Measurements from ENCODE around the gene PAK4. TPM values are rescaled to one million over a fixed set of nuclear protein-coding genes. Genes with fewer than 3 reads are reported as not detected.
A peak's percentile ranks its signal among the peaks of the same experiment; 100 is the strongest.

Gene PAK4
- total RNA-seq, 1 experiment from 2014 or later = 90.1 TPM

GRCh38 chr19:39110263-39110967, 15.2 kb upstream of the PAK4 start:
- no peak overlapping the region for H3K9ac ChIP-seq (ENCODE audit: low read length)
- no peaks in the 10 kb centered on the region for H3K36me3 ChIP-seq (ENCODE audit: control insufficient read depth in 1 of 2, insufficient read depth in 2 of 2, low read length in 2 of 2)
- H2AFZ ChIP-seq (ENCODE audit: low read depth, low read length, poor library complexity, severe bottlenecking) = no peak overlapping the region
- TF ChIP-seq POLR2A (IDR thresholded peaks at IDR 0.05; ENCODE audit: borderline replicate concordance, extremely low read depth, insufficient read depth, insufficient read length) = no peak
- TF ChIP-seq CTCF (IDR thresholded peaks at IDR 0.05 in 2 of 3, conservative IDR thresholded peaks at IDR 0.05 in 1 of 3; ENCODE audit: borderline replicate concordance in 1 of 3, insufficient read depth in 1 of 3, low read depth in 2 of 3, low read length in 2 of 3) = peak; percentile 55 to 87 (median 80)
- TF ChIP-seq RAD21 (IDR thresholded peaks at IDR 0.05; ENCODE audit: low read depth) = peak; percentile 75
- H3K4me2 ChIP-seq (ENCODE audit: low read length) = no peak overlapping the region
- TSS peak; percentile 45 for BruUV-seq (replicated peaks)
- H3K4me3 ChIP-seq (replicated peaks in 1 of 2; ENCODE audit: low read depth in 1 of 2, low read length in 2 of 2) = no peak overlapping the region
- H3K27me3 ChIP-seq (ENCODE audit: insufficient read depth, low read length) = no peaks in the 10 kb centered on the region
- POLR2A ChIA-PET = no interaction called here
- no peaks in the 10 kb centered on the region for H3K9me2 ChIP-seq (ENCODE audit: insufficient read depth)
- H3K27ac ChIP-seq (ENCODE audit: low read depth, low read length) = no peak overlapping the region
- peak; percentile 41 for DNase-seq (ENCODE audit: low read depth, low spot score)
- no peaks in the 10 kb centered on the region for H4K20me1 ChIP-seq (ENCODE audit: insufficient read depth)
- RAD21 ChIA-PET (ENCODE audit: low non-redundant PET in 1 of 2, low total read pairs in 2 of 2, uncharacterized antibody in 2 of 2, unreplicated experiment in 2 of 2) = no interaction called here
- peak; percentile 78 for ATAC-seq
- no peaks in the 10 kb centered on the region for H3K79me2 ChIP-seq (ENCODE audit: insufficient read depth, low read length)
- peaks cover 17 to 29% of the 10 kb centered on the region in 2 experiments for H3K4me1 ChIP-seq (ENCODE audit: control insufficient read depth in 1 of 2, insufficient read depth in 2 of 2, low read length in 2 of 2)
- CTCF ChIA-PET = interaction anchor here (0.9 to 1.5 kb wide), 3 partner anchors 9 to 36 kb away, joined by 3 to 5 read pairs (median 3); no protein-coding TSS in a partner anchor
- H3K9me3 ChIP-seq (ENCODE audit: control insufficient read depth in 1 of 2, insufficient read depth in 1 of 2, low read depth in 1 of 2, low read length in 2 of 2) = no peaks in the 10 kb centered on the region
- intact Hi-C loops (cut with micrococcal nuclease) = loop anchor here (5.0 kb wide), 2 partner anchors 58 to 148 kb away; no protein-coding TSS in a partner anchor

GRCh38 chr19:39111593-39112199, 13.9 kb upstream of the PAK4 start:
- RAD21 ChIA-PET (ENCODE audit: low non-redundant PET in 1 of 2, low total read pairs in 2 of 2, uncharacterized antibody in 2 of 2, unreplicated experiment in 2 of 2) = interaction anchor here in 1 of 2 experiments (0.6 kb wide), 1 partner anchor 32 kb away, joined by 3 read pairs; no protein-coding TSS in a partner anchor
- Histone ChIP-seq H2AFZ (ENCODE audit: low read depth, low read length, poor library complexity, severe bottlenecking) (peak overlapping the region; percentile 77), H3K4me3 (replicated peaks in 1 of 2; ENCODE audit: low read depth in 1 of 2, low read length in 2 of 2) (peak overlapping the region in 1 of 2 experiments; percentile 15; a peak in 2 of 4 replicates), H3K27ac (ENCODE audit: low read depth, low read length) (peak overlapping the region; percentile 60), H3K4me2 (ENCODE audit: low read length) (peak overlapping the region; percentile 70), H3K36me3 (ENCODE audit: control insufficient read depth in 1 of 2, insufficient read depth in 2 of 2, low read length in 2 of 2) (no peaks in the 10 kb centered on the region), H3K9me3 (ENCODE audit: control insufficient read depth in 1 of 2, insufficient read depth in 1 of 2, low read depth in 1 of 2, low read length in 2 of 2) (no peaks in the 10 kb centered on the region), H3K9me2 (ENCODE audit: insufficient read depth) (no peaks in the 10 kb centered on the region), H3K79me2 (ENCODE audit: insufficient read depth, low read length) (no peaks in the 10 kb centered on the region), H3K27me3 (ENCODE audit: insufficient read depth, low read length) (no peaks in the 10 kb centered on the region), H4K20me1 (ENCODE audit: insufficient read depth) (no peaks in the 10 kb centered on the region), H3K9ac (ENCODE audit: low read length) (peak overlapping the region; percentile 59), H3K4me1 (ENCODE audit: control insufficient read depth in 1 of 2, insufficient read depth in 2 of 2, low read length in 2 of 2) (peaks cover 17 to 29% of the 10 kb centered on the region in 2 experiments)
- intact Hi-C loops (cut with micrococcal nuclease) = loop anchor here (5.0 kb wide), 2 partner anchors 59 to 149 kb away; no protein-coding TSS in a partner anchor
- POLR2A ChIA-PET = interaction anchor here (0.5 to 1.4 kb wide), 4 partner anchors 11 to 293 kb away, joined by 3 to 4 read pairs (median 4); no protein-coding TSS in a partner anchor
- CTCF ChIA-PET = interaction anchor here (0.7 to 1.8 kb wide), 6 partner anchors 8 to 216 kb away, joined by 3 to 12 read pairs (median 4); no protein-coding TSS in a partner anchor
- TF ChIP-seq, protein P1, sequence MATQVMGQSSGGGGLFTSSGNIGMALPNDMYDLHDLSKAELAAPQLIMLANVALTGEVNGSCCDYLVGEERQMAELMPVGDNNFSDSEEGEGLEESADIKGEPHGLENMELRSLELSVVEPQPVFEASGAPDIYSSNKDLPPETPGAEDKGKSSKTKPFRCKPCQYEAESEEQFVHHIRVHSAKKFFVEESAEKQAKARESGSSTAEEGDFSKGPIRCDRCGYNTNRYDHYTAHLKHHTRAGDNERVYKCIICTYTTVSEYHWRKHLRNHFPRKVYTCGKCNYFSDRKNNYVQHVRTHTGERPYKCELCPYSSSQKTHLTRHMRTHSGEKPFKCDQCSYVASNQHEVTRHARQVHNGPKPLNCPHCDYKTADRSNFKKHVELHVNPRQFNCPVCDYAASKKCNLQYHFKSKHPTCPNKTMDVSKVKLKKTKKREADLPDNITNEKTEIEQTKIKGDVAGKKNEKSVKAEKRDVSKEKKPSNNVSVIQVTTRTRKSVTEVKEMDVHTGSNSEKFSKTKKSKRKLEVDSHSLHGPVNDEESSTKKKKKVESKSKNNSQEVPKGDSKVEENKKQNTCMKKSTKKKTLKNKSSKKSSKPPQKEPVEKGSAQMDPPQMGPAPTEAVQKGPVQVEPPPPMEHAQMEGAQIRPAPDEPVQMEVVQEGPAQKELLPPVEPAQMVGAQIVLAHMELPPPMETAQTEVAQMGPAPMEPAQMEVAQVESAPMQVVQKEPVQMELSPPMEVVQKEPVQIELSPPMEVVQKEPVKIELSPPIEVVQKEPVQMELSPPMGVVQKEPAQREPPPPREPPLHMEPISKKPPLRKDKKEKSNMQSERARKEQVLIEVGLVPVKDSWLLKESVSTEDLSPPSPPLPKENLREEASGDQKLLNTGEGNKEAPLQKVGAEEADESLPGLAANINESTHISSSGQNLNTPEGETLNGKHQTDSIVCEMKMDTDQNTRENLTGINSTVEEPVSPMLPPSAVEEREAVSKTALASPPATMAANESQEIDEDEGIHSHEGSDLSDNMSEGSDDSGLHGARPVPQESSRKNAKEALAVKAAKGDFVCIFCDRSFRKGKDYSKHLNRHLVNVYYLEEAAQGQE (IDR thresholded peaks at IDR 0.05; ENCODE audit: low read depth) = no peak
- TF ChIP-seq POLR2AphosphoS5 (IDR thresholded peaks at IDR 0.05; ENCODE audit: low read depth, low read length) = peak; percentile 49; the same call in 1 of the 2 replicates
- ATAC-seq = peak; percentile 55
- DNase-seq (ENCODE audit: low read depth, low spot score) = no peak
- BruUV-seq (replicated peaks) = no TSS peak
